Posterior cingulate gyrus (tissue), 11 donors: ENCODE measurements around the gene SLC19A1.
"Not testable (repeated sequence)": the region's sequence is repeated elsewhere in the genome, so short reads cannot be mapped to it uniquely, and the experiment has no call there.

Experiments
- DNase-seq, 10 donors: peaks; one replicate each; pipeline versions ENCODE4 v3.0.0 to v3.0.0-alpha.2; 2020 to 2021; ENCODE audit warnings: mixed read lengths in 3 of 10
- intact Hi-C: fragments of 100-400 bp; cut with DNase I; formaldehyde crosslinking; loops from one replicate; pipeline ENCODE4 v1.15.1; 2023

SLC19A1 gene

DNA sequence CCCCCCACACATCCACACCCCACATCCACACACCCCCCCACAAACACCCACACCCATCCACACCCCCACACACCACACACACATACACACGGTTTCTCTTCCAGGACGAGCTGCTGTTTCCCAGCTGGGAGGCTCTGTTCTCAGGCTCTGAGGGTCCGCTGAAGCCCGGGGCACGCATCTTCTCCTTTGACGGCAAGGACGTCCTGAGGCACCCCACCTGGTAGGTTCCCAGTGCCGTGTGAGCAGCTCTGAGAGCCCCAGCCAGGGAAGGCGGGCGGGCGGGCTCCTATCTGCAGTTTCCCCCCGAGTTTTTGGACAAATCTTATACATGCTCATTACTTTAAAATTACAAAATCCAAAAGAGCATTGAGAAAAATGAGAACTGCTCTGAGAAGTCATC lies 31.2 kb downstream of the SLC19A1 start:
- peak in 5 of 10 donors; percentile 1 to 78 (median 20) for DNase-seq

DNA sequence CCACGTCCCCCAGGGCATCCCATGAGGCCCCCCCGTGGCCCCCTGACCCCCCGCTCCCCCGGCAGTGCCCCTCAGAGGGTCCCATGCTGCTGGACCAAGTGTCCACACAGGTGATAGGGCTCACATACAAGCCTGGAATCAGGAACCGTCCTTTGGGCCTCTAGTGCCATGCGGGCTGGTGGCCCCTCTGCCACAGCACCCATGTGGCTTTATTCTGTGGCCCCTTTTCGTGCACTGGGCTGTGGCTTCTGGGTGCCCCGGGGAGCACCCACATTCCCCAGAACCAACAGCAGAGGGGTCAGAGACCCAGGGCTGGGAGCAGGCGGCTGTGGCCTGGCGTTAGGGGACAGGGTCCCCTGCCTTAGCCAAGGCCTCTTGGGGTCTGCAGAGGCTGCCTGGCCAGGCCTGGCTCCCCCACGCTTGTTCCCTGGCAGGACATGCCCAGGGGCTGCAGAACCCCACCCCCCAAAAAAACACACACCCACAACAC lies 31.7 kb downstream of the SLC19A1 start:
- intact Hi-C loops = no loop called here
- DNase-seq = peak in 4 of 10 donors; percentile 11 to 57 (median 30)

More for the DNA sequence above, 31.2 kb downstream of the SLC19A1 start:
- intact Hi-C loops = no loop called here

GRCh38 chr21:45509566-45510465 lies 32.4 kb downstream of the SLC19A1 start:
- DNase-seq = peak in 5 of 10 donors; percentile 4 to 85 (median 70)

GRCh38 chr21:45508607-45509565 lies 33.4 kb downstream of the SLC19A1 start:
- intact Hi-C loops = no loop called here
- DNase-seq = peak in 5 of 10 donors; percentile 1 to 83 (median 54)

More at GRCh38 chr21:45509566-45510465, 32.4 kb downstream of the SLC19A1 start:
- intact Hi-C loops = no loop called here

DNA sequence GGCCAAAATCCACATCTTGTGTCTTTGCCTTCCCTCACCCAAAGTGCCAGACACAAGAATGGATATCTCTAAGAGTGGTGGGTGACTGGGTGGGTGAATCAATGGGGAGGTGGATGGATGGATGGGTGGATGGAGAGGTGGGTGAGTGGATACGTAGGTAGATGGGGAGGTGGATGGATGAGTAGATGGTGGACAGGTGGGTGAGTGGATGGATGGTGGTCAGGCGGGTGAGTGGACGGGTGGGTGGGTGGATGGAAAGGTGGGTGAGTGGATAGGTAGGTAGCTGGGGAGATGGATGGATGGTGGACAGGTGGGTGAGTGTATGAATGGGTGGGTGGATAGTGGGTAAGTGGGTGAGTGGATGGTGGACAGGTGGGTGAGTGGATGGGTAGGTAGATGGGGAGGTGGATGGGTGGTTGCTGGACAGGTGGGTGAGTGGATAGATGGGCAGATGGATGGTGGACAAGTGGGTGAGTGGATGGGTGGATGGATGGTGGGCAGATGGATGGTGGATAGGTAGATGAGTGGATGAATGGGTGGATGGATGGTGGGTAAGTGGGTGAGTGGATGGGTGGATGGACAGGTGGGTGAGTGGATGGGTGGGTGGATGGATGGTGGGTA lies 34.2 kb downstream of the SLC19A1 start:
- intact Hi-C loops = no loop called here
- DNase-seq = peak in 5 of 10 donors; percentile 1 to 46 (median 19)

- intact Hi-C loops = no loop called here
- peak in 4 of 10 donors; percentile 1 to 62 (median 42) for DNase-seq
Measured at GRCh38 chr21:45507523-45507875, 34.7 kb downstream of the SLC19A1 start.

DNA sequence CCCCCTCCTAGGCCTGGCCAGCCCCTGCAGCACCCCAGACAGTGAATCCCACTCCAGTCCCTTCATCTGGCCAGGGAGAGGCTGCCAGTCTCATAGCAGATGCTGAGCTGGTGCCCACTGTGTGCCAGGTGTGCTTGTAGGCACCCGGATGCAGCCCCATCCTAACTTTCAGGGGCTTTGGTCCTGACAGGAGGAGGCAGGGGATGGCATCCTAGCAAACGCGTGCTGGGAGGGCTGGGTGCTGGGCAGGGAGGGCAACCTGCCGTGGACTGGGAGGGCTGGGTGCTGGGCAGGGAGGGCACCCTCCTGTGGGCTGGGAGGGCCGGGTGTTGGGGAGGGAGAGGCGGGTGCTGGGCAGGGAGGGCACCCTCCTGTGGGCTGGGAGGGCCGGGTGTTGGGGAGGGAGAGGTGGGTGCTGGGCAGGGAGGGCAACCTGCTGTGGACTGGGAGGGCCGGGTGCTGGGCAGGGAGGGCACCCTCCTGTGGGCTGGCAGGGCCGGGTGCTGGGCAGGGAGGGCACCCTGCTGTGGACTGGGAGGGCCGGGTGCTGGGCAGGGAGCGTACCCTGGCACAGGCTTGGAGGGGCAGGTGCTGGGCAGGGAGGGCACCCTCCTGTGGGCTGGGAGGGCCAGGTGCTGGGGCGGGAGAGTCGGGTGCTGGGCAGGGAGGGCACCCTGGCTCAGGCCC lies 35.3 kb downstream of the SLC19A1 start:
- peak in 5 of 10 donors; percentile 4 to 67 (median 50) for DNase-seq
- intact Hi-C loops = no loop called here

DNA sequence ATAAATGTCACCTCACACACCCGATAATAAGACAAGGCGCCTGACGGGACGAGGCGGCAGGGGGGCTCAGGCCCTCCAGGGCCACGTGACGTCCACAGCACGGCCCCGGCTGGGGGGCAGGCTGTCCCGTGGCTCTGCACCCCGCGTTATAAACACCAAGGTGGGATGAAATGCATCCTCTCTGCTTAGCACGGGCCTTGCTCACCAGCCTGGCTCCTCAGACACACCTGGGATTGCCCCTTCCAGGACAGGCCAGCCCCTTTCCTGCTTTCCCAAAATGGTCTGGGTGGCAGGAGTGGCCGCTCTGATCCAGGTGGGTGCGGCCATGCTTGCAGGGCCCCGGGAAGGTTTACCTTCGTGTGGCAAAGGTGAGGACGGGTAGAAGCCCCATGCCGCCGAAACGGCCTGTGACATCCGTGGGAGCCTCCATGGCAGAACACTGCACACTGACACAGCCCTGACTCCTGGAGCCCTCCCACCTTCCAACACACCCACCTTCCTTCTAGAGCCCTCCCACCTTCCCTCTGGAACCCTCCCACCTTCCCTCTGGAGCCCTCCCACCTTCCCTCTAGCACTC lies 35.9 kb downstream of the SLC19A1 start:
- peak in 4 of 10 donors; percentile 26 to 70 (median 48) for DNase-seq
- intact Hi-C loops = no loop called here

DNA sequence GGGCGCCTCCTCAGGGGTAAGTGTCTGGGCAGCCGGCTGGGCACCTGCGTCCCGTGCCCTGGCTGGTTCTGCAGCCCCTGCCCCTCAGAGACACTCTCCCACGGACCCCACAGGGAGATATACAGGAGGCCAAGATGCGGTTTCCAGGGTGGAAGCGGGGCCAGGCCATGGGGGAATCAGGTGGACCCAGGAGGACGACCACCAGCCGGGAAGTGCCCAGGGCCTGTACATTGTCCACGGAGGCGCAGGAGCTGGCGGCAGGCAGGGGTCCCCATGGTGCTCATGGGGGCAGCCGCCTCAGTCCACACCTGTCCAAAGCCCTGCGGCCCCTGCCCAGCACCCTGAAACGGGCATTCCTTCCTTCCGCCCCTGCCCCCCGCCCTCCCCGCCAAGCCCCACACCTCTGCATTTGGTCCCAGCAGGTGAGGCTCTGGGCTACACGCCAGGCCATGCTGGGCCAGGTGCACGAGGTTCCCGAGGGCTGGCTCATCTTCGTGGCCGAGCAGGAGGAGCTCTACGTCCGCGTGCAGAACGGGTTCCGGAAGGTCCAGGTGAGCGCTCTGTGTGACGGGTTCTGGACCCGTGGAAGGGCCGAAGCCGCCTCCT lies 36.7 kb downstream of the SLC19A1 start:
- peak in 5 of 10 donors; percentile 5 to 81 (median 50) for DNase-seq
- intact Hi-C loops = no loop called here

- intact Hi-C loops = no loop called here
- DNase-seq = peak in 5 of 10 donors; percentile 5 to 75 (median 64)
Measured at GRCh38 chr21:45504516-45505415, 37.5 kb downstream of the SLC19A1 start.

DNA sequence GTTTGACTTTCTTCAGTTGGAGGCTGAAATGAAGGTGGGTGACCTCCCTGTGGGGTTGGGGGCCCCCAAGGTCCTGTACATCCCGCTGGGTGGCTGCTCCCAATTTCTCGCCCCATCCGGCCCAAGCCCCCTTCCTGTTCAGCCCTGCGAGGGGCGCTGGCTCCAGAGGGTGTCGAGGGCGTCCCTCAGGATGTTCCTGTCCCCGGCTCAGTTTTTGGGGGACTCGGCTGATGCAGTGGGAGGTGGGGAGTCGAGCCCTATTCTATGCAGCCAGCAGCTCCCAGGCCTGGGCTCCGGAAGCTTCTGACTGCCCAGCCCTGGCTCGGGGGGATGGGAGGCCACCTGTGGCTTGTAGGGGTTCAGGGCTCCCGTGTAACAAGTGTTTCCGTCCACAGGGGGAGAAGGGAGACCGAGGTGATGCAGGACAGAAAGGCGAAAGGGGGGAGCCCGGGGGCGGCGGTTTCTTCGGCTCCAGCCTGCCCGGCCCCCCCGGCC lies 38.2 kb downstream of the SLC19A1 start:
- DNase-seq = peak in 5 of 10 donors; percentile 5 to 72 (median 47)
- intact Hi-C loops = no loop called here

- DNase-seq, intact Hi-C loops: not testable (repeated sequence)
Measured at GRCh38 chr21:45503226-45503625, 39.0 kb downstream of the SLC19A1 start.

DNA sequence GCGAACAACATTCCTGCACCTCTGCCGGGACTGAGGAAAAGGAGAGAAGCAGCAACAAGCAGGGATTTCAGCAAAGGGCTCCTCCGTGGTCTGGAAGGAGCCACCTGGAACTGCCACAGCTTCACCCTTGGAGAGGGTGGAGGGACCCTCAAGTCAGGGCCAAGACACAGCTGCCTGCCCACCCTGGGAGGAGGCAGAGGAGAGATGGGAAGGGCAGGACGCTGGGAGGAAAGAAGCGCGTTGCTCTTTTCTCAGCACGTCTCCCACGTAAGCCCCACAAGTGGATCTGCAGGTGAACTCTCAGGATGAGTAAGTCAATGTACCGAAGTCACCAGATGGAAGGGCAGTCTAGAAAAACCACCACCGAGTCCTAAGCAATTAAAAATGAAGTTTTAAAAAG lies 39.6 kb downstream of the SLC19A1 start:
- DNase-seq = peak in 4 of 10 donors; percentile 0 to 62 (median 23)
- intact Hi-C loops = no loop called here

DNA sequence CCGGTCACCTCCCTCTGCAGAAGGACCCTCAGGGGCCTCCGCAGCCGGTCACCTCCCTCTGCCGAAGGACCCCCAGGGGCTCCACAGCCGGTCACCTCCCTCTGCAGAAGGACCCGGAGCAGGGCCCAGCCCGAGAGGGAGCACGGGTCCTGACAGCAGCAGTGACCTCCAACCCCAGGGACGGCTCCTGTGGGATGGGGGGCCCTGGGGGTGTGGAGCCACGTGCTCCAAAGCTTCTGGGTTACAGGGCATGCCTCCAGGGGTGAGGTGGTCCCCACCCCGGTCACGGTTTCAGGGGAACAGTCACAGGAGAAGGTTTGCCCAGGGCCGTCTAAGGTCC lies 40.3 kb downstream of the SLC19A1 start:
- intact Hi-C loops = no loop called here
- DNase-seq = peak in 5 of 10 donors; percentile 2 to 74 (median 43)

GRCh38 chr21:45501081-45502005 lies 40.9 kb downstream of the SLC19A1 start:
- DNase-seq = peak in 5 of 10 donors; percentile 2 to 61 (median 38)
- intact Hi-C loops = not testable (repeated sequence)

GRCh38 chr21:45499970-45500577 lies 42.2 kb downstream of the SLC19A1 start:
- DNase-seq = peak in 3 of 10 donors; percentile 13 to 41 (median 40)
- intact Hi-C loops = no loop called here
